ENCODE results near the gene FANCB. TPM values are rescaled to one million over a fixed set of nuclear protein-coding genes. Genes with fewer than 3 reads are reported as not detected.
A peak's percentile ranks its signal among the peaks of the same experiment; 100 is the strongest.

The FANCB gene
- total and polyA plus RNA-seq, 2 donors (not counting 1 experiment from before 2014, with no cell fraction given) = 1.5 to 7.3 TPM

DNA sequence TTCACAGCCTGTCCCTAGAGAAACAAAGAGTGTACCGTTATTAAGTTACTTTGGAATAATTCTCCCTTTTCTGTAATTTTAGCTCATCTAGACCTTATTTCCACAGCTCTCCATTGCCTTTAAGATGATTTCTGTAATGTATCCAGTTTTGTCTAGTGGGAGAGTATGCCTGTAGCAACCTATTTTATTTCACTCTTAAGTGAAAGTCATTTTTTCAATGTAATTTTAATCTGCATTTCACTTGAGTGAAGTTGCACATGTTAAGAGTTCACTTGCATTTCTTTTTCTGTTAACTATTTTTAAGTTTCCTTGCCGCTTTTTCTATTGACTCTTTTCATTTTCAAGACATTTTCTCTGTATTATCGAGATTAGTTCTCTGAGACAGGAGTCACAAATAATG is 46.5 kb downstream of the FANCB start:
- Histone ChIP-seq H4K20me1 (ENCODE audit: control insufficient read depth, extremely low read depth, insufficient read depth, low read length) (no peaks in the 10 kb centered on the region), H3K4me3 (replicated peaks in 1 of 4; ENCODE audit: control extremely low read depth in 1 of 4, insufficient read depth in 1 of 4, low read depth in 3 of 4, low read length in 4 of 4) (no peak overlapping the region), H3K27me3 (ENCODE audit: control insufficient read depth, insufficient read depth, low read length) (no peaks in the 10 kb centered on the region), H3K4me2 (ENCODE audit: extremely low read depth, insufficient read depth, low read length) (no peak overlapping the region), H3K9ac (ENCODE audit: insufficient read depth, low read length) (no peak overlapping the region), H3K27ac (ENCODE audit: insufficient read depth, low read length) (no peak overlapping the region), H3K36me3 (ENCODE audit: control insufficient read depth, insufficient read depth, low read length) (no peaks in the 10 kb centered on the region), H3K9me3 (ENCODE audit: control insufficient read depth, insufficient read depth, low read depth, low read length) (no peaks in the 10 kb centered on the region), H2AFZ (ENCODE audit: low read length) (no peak overlapping the region), H3K4me1 (ENCODE audit: control insufficient read depth, extremely low read depth, insufficient read depth, low read length) (no peaks in the 10 kb centered on the region), H3K79me2 (ENCODE audit: control insufficient read depth, insufficient read depth, low read length) (no peaks in the 10 kb centered on the region)
- TF ChIP-seq, protein P1, sequence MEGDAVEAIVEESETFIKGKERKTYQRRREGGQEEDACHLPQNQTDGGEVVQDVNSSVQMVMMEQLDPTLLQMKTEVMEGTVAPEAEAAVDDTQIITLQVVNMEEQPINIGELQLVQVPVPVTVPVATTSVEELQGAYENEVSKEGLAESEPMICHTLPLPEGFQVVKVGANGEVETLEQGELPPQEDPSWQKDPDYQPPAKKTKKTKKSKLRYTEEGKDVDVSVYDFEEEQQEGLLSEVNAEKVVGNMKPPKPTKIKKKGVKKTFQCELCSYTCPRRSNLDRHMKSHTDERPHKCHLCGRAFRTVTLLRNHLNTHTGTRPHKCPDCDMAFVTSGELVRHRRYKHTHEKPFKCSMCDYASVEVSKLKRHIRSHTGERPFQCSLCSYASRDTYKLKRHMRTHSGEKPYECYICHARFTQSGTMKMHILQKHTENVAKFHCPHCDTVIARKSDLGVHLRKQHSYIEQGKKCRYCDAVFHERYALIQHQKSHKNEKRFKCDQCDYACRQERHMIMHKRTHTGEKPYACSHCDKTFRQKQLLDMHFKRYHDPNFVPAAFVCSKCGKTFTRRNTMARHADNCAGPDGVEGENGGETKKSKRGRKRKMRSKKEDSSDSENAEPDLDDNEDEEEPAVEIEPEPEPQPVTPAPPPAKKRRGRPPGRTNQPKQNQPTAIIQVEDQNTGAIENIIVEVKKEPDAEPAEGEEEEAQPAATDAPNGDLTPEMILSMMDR (conservative IDR thresholded peaks at IDR 0.05 in 1 of 2, IDR thresholded peaks at IDR 0.05 in 1 of 2; ENCODE audit: low read depth in 1 of 2, low read length in 2 of 2) = no peak
- DNase-seq (ENCODE audit: low read depth in 2 of 2) = no peak

DNA sequence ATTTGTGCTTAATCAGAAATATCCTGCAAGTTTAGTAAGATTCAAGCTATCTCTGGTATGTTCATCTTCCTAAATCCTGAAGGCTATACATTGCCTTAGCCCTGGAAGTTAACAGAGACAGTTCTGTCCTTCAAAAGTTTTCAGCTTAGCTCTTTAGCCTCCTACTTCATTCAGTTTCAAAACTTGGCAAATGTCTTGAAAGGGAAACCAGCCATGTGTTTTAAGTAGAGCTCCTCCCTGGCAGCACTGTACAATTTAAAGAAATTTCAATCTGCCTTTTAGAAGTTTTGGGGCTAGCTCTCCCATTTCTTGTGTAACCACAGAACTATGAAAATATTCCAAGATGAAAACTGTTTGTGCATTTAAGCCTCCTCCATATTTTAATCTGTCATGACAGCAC is 47.0 kb downstream of the FANCB start:
- H3K27ac ChIP-seq (ENCODE audit: insufficient read depth, low read length) = no peak overlapping the region
- no peaks in the 10 kb centered on the region for H3K4me1 ChIP-seq (ENCODE audit: control insufficient read depth, extremely low read depth, insufficient read depth, low read length)
- no peaks in the 10 kb centered on the region for H3K9me3 ChIP-seq (ENCODE audit: control insufficient read depth, insufficient read depth, low read depth, low read length)
- no peak overlapping the region for H3K9ac ChIP-seq (ENCODE audit: insufficient read depth, low read length)
- H3K4me3 ChIP-seq (replicated peaks in 1 of 4; ENCODE audit: control extremely low read depth in 1 of 4, insufficient read depth in 1 of 4, low read depth in 3 of 4, low read length in 4 of 4) = no peak overlapping the region
- H2AFZ ChIP-seq (ENCODE audit: low read length) = no peak overlapping the region
- no peaks in the 10 kb centered on the region for H3K27me3 ChIP-seq (ENCODE audit: control insufficient read depth, insufficient read depth, low read length)
- H3K36me3 ChIP-seq (ENCODE audit: control insufficient read depth, insufficient read depth, low read length) = no peaks in the 10 kb centered on the region
- TF ChIP-seq, protein P1 (conservative IDR thresholded peaks at IDR 0.05 in 1 of 2, IDR thresholded peaks at IDR 0.05 in 1 of 2; ENCODE audit: low read depth in 1 of 2, low read length in 2 of 2) = no peak
- TF ChIP-seq EZH2 (IDR thresholded peaks at IDR 0.05; ENCODE audit: low read length, missing control alignments) = no peak
- no peaks in the 10 kb centered on the region for H4K20me1 ChIP-seq (ENCODE audit: control insufficient read depth, extremely low read depth, insufficient read depth, low read length)
- DNase-seq (ENCODE audit: low read depth in 2 of 2) = peak in 1 of 2 donors; percentile 5
- H3K79me2 ChIP-seq (ENCODE audit: control insufficient read depth, insufficient read depth, low read length) = no peaks in the 10 kb centered on the region
- no peak overlapping the region for H3K4me2 ChIP-seq (ENCODE audit: extremely low read depth, insufficient read depth, low read length)

DNA sequence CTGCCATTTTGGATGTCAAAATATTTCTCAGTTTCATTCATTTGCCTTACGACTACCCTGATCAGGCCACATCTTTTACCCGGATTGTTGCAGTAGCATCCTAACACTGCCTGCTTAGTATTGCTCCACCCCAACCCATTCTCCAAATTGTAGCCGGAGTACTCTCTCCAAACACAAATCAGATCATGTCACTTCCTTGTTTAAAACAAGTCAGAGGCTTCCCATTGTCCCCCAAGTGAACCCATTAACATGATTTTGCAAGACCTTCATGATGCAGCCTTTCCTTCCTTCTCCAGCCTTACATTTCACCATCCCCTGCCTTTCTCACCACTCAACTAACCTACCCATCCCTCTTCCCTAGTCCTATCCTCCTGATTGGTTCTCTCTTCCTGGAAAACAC is 53.1 kb downstream of the FANCB start:
- Histone ChIP-seq H4K20me1 (ENCODE audit: control insufficient read depth, extremely low read depth, insufficient read depth, low read length) (no peaks in the 10 kb centered on the region), H3K27ac (ENCODE audit: insufficient read depth, low read length) (no peak overlapping the region), H3K79me2 (ENCODE audit: control insufficient read depth, insufficient read depth, low read length) (no peaks in the 10 kb centered on the region), H3K9ac (ENCODE audit: insufficient read depth, low read length) (no peak overlapping the region), H3K9me3 (ENCODE audit: control insufficient read depth, insufficient read depth, low read depth, low read length) (no peaks in the 10 kb centered on the region), H3K4me3 (replicated peaks in 1 of 4; ENCODE audit: control extremely low read depth in 1 of 4, insufficient read depth in 1 of 4, low read depth in 3 of 4, low read length in 4 of 4) (no peak overlapping the region), H3K36me3 (ENCODE audit: control insufficient read depth, insufficient read depth, low read length) (no peaks in the 10 kb centered on the region), H2AFZ (ENCODE audit: low read length) (no peak overlapping the region), H3K4me1 (ENCODE audit: control insufficient read depth, extremely low read depth, insufficient read depth, low read length) (no peaks in the 10 kb centered on the region), H3K27me3 (ENCODE audit: control insufficient read depth, insufficient read depth, low read length) (no peaks in the 10 kb centered on the region), H3K4me2 (ENCODE audit: extremely low read depth, insufficient read depth, low read length) (no peak overlapping the region)
- TF ChIP-seq, protein P1 (conservative IDR thresholded peaks at IDR 0.05 in 1 of 2, IDR thresholded peaks at IDR 0.05 in 1 of 2; ENCODE audit: low read depth in 1 of 2, low read length in 2 of 2) = no peak
- TF ChIP-seq EZH2 (IDR thresholded peaks at IDR 0.05; ENCODE audit: low read length, missing control alignments) = no peak
- no peak for DNase-seq (ENCODE audit: low read depth in 2 of 2)
